Measurements from ENCODE around the gene MYH10. TPM values are rescaled to one million over a fixed set of nuclear protein-coding genes. Genes with fewer than 3 reads are reported as not detected.
A peak's percentile ranks its signal among the peaks of the same experiment; 100 is the strongest.
"Not testable (repeated sequence)": the region's sequence is repeated elsewhere in the genome, so short reads cannot be mapped to it uniquely, and the experiment has no call there.

Gene MYH10
- 100 to 1,000 TPM; 138 to 176 (median 152) TPM for polyA plus RNA-seq (ENCODE audit: insufficient read depth in 1 of 5, insufficient read length in 5 of 5, low replicate concordance in 1 of 5)
- long read RNA-seq, donor 1, partial matches to known transcripts, result 15 of 17 reads
- long read RNA-seq, donor 1, other reads (novel, unspliced or antisense), result 0 of 17 reads
- long read RNA-seq, donor 2, full-length matches to known transcripts, result 3 of 37 reads
- long read RNA-seq, donor 2, partial matches to known transcripts, result 34 of 37 reads
- long read RNA-seq, donor 2, other reads (novel, unspliced or antisense), result 0 of 37 reads
- long read RNA-seq, donor 3, full-length matches to known transcripts, result 2 of 15 reads
- long read RNA-seq, donor 3, partial matches to known transcripts, result 13 of 15 reads
- long read RNA-seq, donor 3, other reads (novel, unspliced or antisense), result 0 of 15 reads
- long read RNA-seq, donor 4, full-length matches to known transcripts, result 5 of 19 reads
- long read RNA-seq, donor 4, partial matches to known transcripts, result 14 of 19 reads
- long read RNA-seq, donor 4, other reads (novel, unspliced or antisense), result 0 of 19 reads
- long read RNA-seq, donor 5, full-length matches to known transcripts, result 4 of 129 reads
- long read RNA-seq, donor 5, partial matches to known transcripts, result 125 of 129 reads
- long read RNA-seq, donor 5, other reads (novel, unspliced or antisense), result 0 of 129 reads
- long read RNA-seq, donor 6, partial matches to known transcripts, result 45 of 46 reads
- long read RNA-seq, donor 6, other reads (novel, unspliced or antisense), result 0 of 46 reads
- long read RNA-seq, donor 7, full-length matches to known transcripts, result 7 of 124 reads
- long read RNA-seq, donor 7, partial matches to known transcripts, result 117 of 124 reads
- long read RNA-seq, donor 7, other reads (novel, unspliced or antisense), result 0 of 124 reads
- long read RNA-seq, donor 8, partial matches to known transcripts, result 22 of 23 reads
- long read RNA-seq, donor 8, other reads (novel, unspliced or antisense), result 0 of 23 reads

GRCh38 chr17:8630227-8630801 is at the start of gene MYH10:
Gene MYH10, minus strand, starts transcription at chr17:8630725. Its CDS starts 7,479 bp downstream, at chr17:8623246.
- DNase-seq, result peak in 1 of 2 donors; percentile 45

GRCh38 chr17:8679126-8679525 is 48.6 kb upstream of the MYH10 start:
- DNase-seq, result no peak

- DNase-seq, result no peak
Measured at GRCh38 chr17:8675306-8675705, 44.8 kb upstream of the MYH10 start.

GRCh38 chr17:8674344-8675305 is 44.1 kb upstream of the MYH10 start:
- DNase-seq, result peak; percentile 92

- no peak for DNase-seq
Measured at GRCh38 chr17:8673612-8674011, 43.1 kb upstream of the MYH10 start.

GRCh38 chr17:8672326-8672725 is 41.8 kb upstream of the MYH10 start:
- no peak for DNase-seq

GRCh38 chr17:8670421-8670820 is 39.9 kb upstream of the MYH10 start:
- DNase-seq, result no peak

- peak in 1 of 2 donors; percentile 51 for DNase-seq
Measured at GRCh38 chr17:8668176-8668740, 37.7 kb upstream of the MYH10 start.

- no peak for DNase-seq
Measured at GRCh38 chr17:8667421-8667820, 36.9 kb upstream of the MYH10 start.

- no peak for DNase-seq
Measured at GRCh38 chr17:8665684-8666083, 35.2 kb upstream of the MYH10 start.

- no peak for DNase-seq
Measured at GRCh38 chr17:8664456-8665126, 34.1 kb upstream of the MYH10 start.

- no peak for DNase-seq
Measured at GRCh38 chr17:8662973-8663372, 32.4 kb upstream of the MYH10 start.

GRCh38 chr17:8662076-8662831 is 31.7 kb upstream of the MYH10 start:
- no peak for DNase-seq

GRCh38 chr17:8660709-8661108 is 30.2 kb upstream of the MYH10 start:
- DNase-seq, result not testable (repeated sequence)

GRCh38 chr17:8659758-8660410 is 29.4 kb upstream of the MYH10 start:
- no peak for DNase-seq

GRCh38 chr17:8658810-8659209 is 28.3 kb upstream of the MYH10 start:
- DNase-seq, result no peak

- no peak for DNase-seq
Measured at GRCh38 chr17:8656693-8657092, 26.2 kb upstream of the MYH10 start.

GRCh38 chr17:8654822-8655221 is 24.3 kb upstream of the MYH10 start:
- no peak for DNase-seq

GRCh38 chr17:8651013-8651412 is 20.5 kb upstream of the MYH10 start:
- DNase-seq, result no peak

Measured in right lung (tissue), 10 donors.